HEK293 (cell line): ENCODE measurements around the gene DNAJB8.

Experiments used
- CTCF ChIA-PET: fragments of 350-600 bp; formaldehyde crosslinking; extraction: SDS; loops from one replicate; lab custom pipeline; 2021; ENCODE audit warnings: antibody characterized with exemption; lab: Yijun Ruan, JAX
- POLR2A ChIA-PET: fragments of 300-600 bp; formaldehyde crosslinking; extraction: SDS; loops from one replicate; lab custom pipeline; 2020; ENCODE audit warnings: antibody characterized with exemption, inconsistent platforms; lab: Yijun Ruan, JAX
- H3K27ac ChIP-seq: fragments of 200-500 bp; sonication (Bioruptor generic); 2 replicates; pipeline ENCODE4 v1.5.1; 2014; ENCODE audit warnings: low read depth, low read length, control low read depth, inconsistent platforms; ENCODE audit errors: extremely low read depth
- H3K36me3 ChIP-seq, 2 experiments: fragments of 200-500 bp in 1 of 2; sonication (Bioruptor generic) in 1 of 2; 1 replicate in 1 of 2; 2 replicates in 1 of 2; pipeline ENCODE4 v1.5.1; 2014 to 2017; ENCODE audit warnings: inconsistent platforms in 2 of 2, low read length in 2 of 2; ENCODE audit not compliant: control insufficient read depth in 2 of 2, insufficient read depth in 1 of 2
- H3K4me1 ChIP-seq: fragments of 200-500 bp; sonication (Bioruptor generic); 2 replicates; pipeline ENCODE4 v1.5.1; 2014; ENCODE audit warnings: mild to moderate bottlenecking, low read length, inconsistent platforms; ENCODE audit not compliant: control insufficient read depth, insufficient read depth
- H3K4me3 ChIP-seq: 2 replicates; pipeline ENCODE4 v1.5.1; 2011; ENCODE audit warnings: low read depth, mild to moderate bottlenecking, control low read depth, low read length, moderate library complexity
- H3K9me3 ChIP-seq: fragments of 200-500 bp; sonication (Bioruptor generic); 2 replicates; pipeline ENCODE4 v1.5.1; 2014; ENCODE audit warnings: low read depth, low read length, inconsistent platforms; ENCODE audit not compliant: control insufficient read depth, insufficient read depth
- GLI2 ChIP-seq: fragments of 450-650 bp; formaldehyde crosslinking; IDR thresholded peaks from 2 replicates; pipeline ENCODE4; 2017; ENCODE audit warnings: missing biosample characterization, missing genetic modification characterization, low read depth, borderline replicate concordance
- ZBTB17 ChIP-seq: fragments of 450-650 bp; formaldehyde crosslinking; IDR thresholded peaks from 2 replicates; pipeline ENCODE4 v1.5.1; 2016; ENCODE audit warnings: missing biosample characterization, missing genetic modification characterization
- ZBTB49 ChIP-seq: fragments of 450-650 bp; formaldehyde crosslinking; IDR thresholded peaks from 2 replicates; pipeline ENCODE4 v1.5.1; 2016; ENCODE audit warnings: missing biosample characterization, missing genetic modification characterization, low read depth
- ZFP37 ChIP-seq: fragments of 450-650 bp; formaldehyde crosslinking; IDR thresholded peaks from 2 replicates; pipeline ENCODE4 v1.5.1; 2016; ENCODE audit warnings: missing biosample characterization, missing genetic modification characterization
- ZFP41 ChIP-seq: fragments of 450-650 bp; formaldehyde crosslinking; IDR thresholded peaks from 2 replicates; pipeline ENCODE4 v1.5.1; 2016; ENCODE audit warnings: missing biosample characterization, missing genetic modification characterization, borderline replicate concordance
- ZNF121 ChIP-seq: fragments of 450-650 bp; formaldehyde crosslinking; IDR thresholded peaks from 2 replicates; pipeline ENCODE4 v1.5.1; 2016; ENCODE audit warnings: missing biosample characterization, missing genetic modification characterization
- ZNF132 ChIP-seq: fragments of 450-650 bp; formaldehyde crosslinking; IDR thresholded peaks from 2 replicates; pipeline ENCODE4 v1.5.1; 2017; ENCODE audit warnings: missing biosample characterization, missing genetic modification characterization, borderline replicate concordance
- ZNF138 ChIP-seq: fragments of 450-650 bp; formaldehyde crosslinking; IDR thresholded peaks from 2 replicates; pipeline ENCODE4 v1.5.1; 2016; ENCODE audit warnings: missing biosample characterization, missing genetic modification characterization, borderline replicate concordance
- ZNF148 ChIP-seq: fragments of 450-650 bp; formaldehyde crosslinking; IDR thresholded peaks from 2 replicates; pipeline ENCODE4 v1.5.0; 2017; ENCODE audit warnings: missing biosample characterization, missing genetic modification characterization, borderline replicate concordance
- ZNF184 ChIP-seq: fragments of 450-650 bp; IDR thresholded peaks from 2 replicates; pipeline ENCODE4 v1.5.1; 2018; ENCODE audit warnings: missing biosample characterization, mild to moderate bottlenecking, missing genetic modification characterization
- ZNF549 ChIP-seq: fragments of 450-650 bp; IDR thresholded peaks from 2 replicates; pipeline ENCODE4 v1.5.1; 2018; ENCODE audit warnings: missing biosample characterization, missing genetic modification characterization, mild to moderate bottlenecking, inconsistent platforms, moderate library complexity
- ZNF558 ChIP-seq: fragments of 450-650 bp; formaldehyde crosslinking; IDR thresholded peaks from 2 replicates; pipeline ENCODE4 v1.5.1; 2016; ENCODE audit warnings: missing biosample characterization, missing genetic modification characterization
- ZNF747 ChIP-seq: fragments of 450-650 bp; formaldehyde crosslinking; IDR thresholded peaks from 2 replicates; pipeline ENCODE4 v1.5.1; 2016; ENCODE audit warnings: missing biosample characterization, missing genetic modification characterization
- ZNF768 ChIP-seq: fragments of 450-650 bp; formaldehyde crosslinking; IDR thresholded peaks from 2 replicates; pipeline ENCODE4 v1.5.1; 2018; ENCODE audit warnings: missing biosample characterization, mild to moderate bottlenecking, missing genetic modification characterization

Gene DNAJB8

GRCh38 chr3:128434524-128434923, 32.2 kb downstream of the DNAJB8 start:
- H3K9me3 ChIP-seq = no peaks in the 10 kb centered on the region
- POLR2A ChIA-PET = no interaction called here
- no peak overlapping the region for H3K27ac ChIP-seq
- H3K4me3 ChIP-seq = no peak overlapping the region
- H3K36me3 ChIP-seq = no peaks in the 10 kb centered on the region
- CTCF ChIA-PET = interaction anchor here (0.7 kb wide), 1 partner anchor 102 kb away, joined by 4 read pairs; no protein-coding TSS in a partner anchor
- TF ChIP-seq ZFP37 (tag by site-specific recombination) = no peak
- TF ChIP-seq ZNF768 = peak; percentile 78; the same call in 1 of the 2 replicates
- no peak for TF ChIP-seq GLI2 (tag by site-specific recombination)
- peak; percentile 63; the same call in 1 of the 2 replicates for TF ChIP-seq ZNF121 (tag by site-specific recombination)
- TF ChIP-seq, all 188 proteins: peak for 2
- no peaks in the 10 kb centered on the region for H3K4me1 ChIP-seq

GRCh38 chr3:128433837-128434165, 32.9 kb downstream of the DNAJB8 start:
- POLR2A ChIA-PET = no interaction called here
- no peaks in the 10 kb centered on the region for H3K9me3 ChIP-seq
- no peak overlapping the region for H3K27ac ChIP-seq
- no peak overlapping the region for H3K4me3 ChIP-seq
- TF ChIP-seq ZNF148 (tag by site-specific recombination) = no peak
- CTCF ChIA-PET = no interaction called here
- H3K4me1 ChIP-seq = no peaks in the 10 kb centered on the region
- H3K36me3 ChIP-seq = no peaks in the 10 kb centered on the region

- no peaks in the 10 kb centered on the region for H3K9me3 ChIP-seq
- ChIA-PET POLR2A (no interaction called here), CTCF (interaction anchor here (0.6 kb wide), 1 partner anchor 363 kb away, joined by 3 read pairs; no protein-coding TSS in a partner anchor)
- TF ChIP-seq ZNF558 (tag by site-specific recombination) = no peak
- TF ChIP-seq ZNF138 (tag by site-specific recombination) = no peak
- TF ChIP-seq ZBTB17 = no peak
- no peak for TF ChIP-seq ZBTB49
- no peak for TF ChIP-seq ZNF121 (tag by site-specific recombination)
- TF ChIP-seq ZNF132 (tag by site-specific recombination) = no peak
- TF ChIP-seq ZFP41 (tag by site-specific recombination) = no peak
- no peak for TF ChIP-seq ZNF184 (tag by site-specific recombination)
- no peak for TF ChIP-seq ZNF747 (tag by site-specific recombination)
- no peak for TF ChIP-seq ZNF549
- H3K4me1 ChIP-seq = no peaks in the 10 kb centered on the region
- no peaks in the 10 kb centered on the region for H3K36me3 ChIP-seq
- no peak overlapping the region for H3K4me3 ChIP-seq
- H3K27ac ChIP-seq = no peak overlapping the region
These were observed 33.5 kb downstream of the DNAJB8 start for GRCh38 chr3:128432971-128433836.
